NCI-H446 treated with DMSO at 0.1 percent for 48 hours (cell line): ENCODE measurements around the gene MIEF2.

ENCODE experiments used
- DNase-seq: peaks from one replicate; lab custom pipeline; 2025; lab: John Stamatoyannopoulos, UW

MIEF2 gene

GRCh38 chr17:18256776-18257175 is 3.7 kb upstream of the MIEF2 start:
- DNase-seq: no peak

- no peak for DNase-seq
Observed at GRCh38 chr17:18257268-18257981, 3.0 kb upstream of the MIEF2 start.

- no peak for DNase-seq
Observed at GRCh38 chr17:18257982-18258355, 2.5 kb upstream of the MIEF2 start.

- no peak for DNase-seq
Observed at GRCh38 chr17:18258356-18259038, 2.0 kb upstream of the MIEF2 start, which contains the start of gene FLII. FLII (minus strand) TSS chr17:18258738; CDS start chr17:18258690, 48 bp downstream.

GRCh38 chr17:18259621-18260331 is 686 bp upstream of the MIEF2 start:
- no peak for DNase-seq

GRCh38 chr17:18261146-18261515 is 669 bp downstream of the MIEF2 start:
- DNase-seq: no peak

GRCh38 chr17:18261659-18262058 is 1.2 kb downstream of the MIEF2 start:
- DNase-seq: no peak

GRCh38 chr17:18262111-18262510 is 1.6 kb downstream of the MIEF2 start:
- no peak for DNase-seq

- no peak for DNase-seq
Observed at GRCh38 chr17:18262641-18263040, 2.2 kb downstream of the MIEF2 start.

GRCh38 chr17:18263885-18264682 is 3.6 kb downstream of the MIEF2 start:
- DNase-seq: no peak

- DNase-seq: no peak
Observed at GRCh38 chr17:18267366-18267765, 6.9 kb downstream of the MIEF2 start.

GRCh38 chr17:18267927-18268711 is 7.7 kb downstream of the MIEF2 start:
- DNase-seq: no peak

GRCh38 chr17:18270046-18270931 is 9.8 kb downstream of the MIEF2 start:
- no peak for DNase-seq

- DNase-seq: no peak
Observed at GRCh38 chr17:18277076-18277475, 16.6 kb downstream of the MIEF2 start.

GRCh38 chr17:18278867-18279266 is 18.4 kb downstream of the MIEF2 start:
- no peak for DNase-seq

- DNase-seq: no peak
Observed at GRCh38 chr17:18280249-18280648, 19.8 kb downstream of the MIEF2 start.

- DNase-seq: no peak
Observed at GRCh38 chr17:18280766-18281371, 20.4 kb downstream of the MIEF2 start.

GRCh38 chr17:18281788-18282187 is 21.3 kb downstream of the MIEF2 start:
- DNase-seq: no peak

- DNase-seq: no peak
Observed at GRCh38 chr17:18285296-18285695, 24.8 kb downstream of the MIEF2 start.
